AG09309 (cell line): ENCODE data around the gene PCYT1A.
A peak's percentile ranks its signal among the peaks of the same experiment; 100 is the strongest.
"Not testable (repeated sequence)": the region's sequence is repeated elsewhere in the genome, so short reads cannot be mapped to it uniquely, and the experiment has no call there.

Experiments used
- DNase-seq: peaks from one replicate; pipeline ENCODE4 v3.0.0-alpha.2; 2010; ENCODE audit warnings: low read depth
- H3K4me3 ChIP-seq: 2 replicates; pipeline ENCODE4 v1.5.1; 2011; ENCODE audit warnings: mild to moderate bottlenecking, low read depth, low read length, moderate library complexity; ENCODE audit not compliant: control insufficient read depth
- TF ChIP-seq, protein P1 (sequence below): IDR thresholded peaks from 2 replicates; pipeline ENCODE4 v1.5.1; 2011; ENCODE audit warnings: mild to moderate bottlenecking, low read depth, low read length, inconsistent platforms; ENCODE audit not compliant: insufficient read depth, control insufficient read depth; ENCODE audit errors: missing control alignments

The PCYT1A gene

DNA sequence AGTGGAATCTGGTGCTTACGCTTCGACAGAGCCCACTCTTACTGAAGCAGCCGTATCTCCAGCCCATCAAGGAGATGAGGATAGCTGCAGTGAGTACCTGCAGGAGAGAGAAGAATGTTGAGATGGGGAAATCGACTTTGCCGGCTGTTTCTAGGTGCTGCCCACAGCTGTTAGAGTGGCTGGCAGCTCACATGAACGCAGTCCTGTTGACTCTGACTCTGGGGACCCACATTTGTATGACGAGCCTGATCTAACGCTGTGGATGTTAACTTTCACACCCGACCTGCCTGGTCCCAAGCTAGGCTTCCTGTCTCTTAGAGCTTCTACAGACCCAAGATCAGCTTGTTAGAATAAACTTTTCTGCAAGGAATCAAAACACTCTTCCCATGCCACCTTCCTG lies 39.4 kb upstream of the PCYT1A start:
- TF ChIP-seq, protein P1, sequence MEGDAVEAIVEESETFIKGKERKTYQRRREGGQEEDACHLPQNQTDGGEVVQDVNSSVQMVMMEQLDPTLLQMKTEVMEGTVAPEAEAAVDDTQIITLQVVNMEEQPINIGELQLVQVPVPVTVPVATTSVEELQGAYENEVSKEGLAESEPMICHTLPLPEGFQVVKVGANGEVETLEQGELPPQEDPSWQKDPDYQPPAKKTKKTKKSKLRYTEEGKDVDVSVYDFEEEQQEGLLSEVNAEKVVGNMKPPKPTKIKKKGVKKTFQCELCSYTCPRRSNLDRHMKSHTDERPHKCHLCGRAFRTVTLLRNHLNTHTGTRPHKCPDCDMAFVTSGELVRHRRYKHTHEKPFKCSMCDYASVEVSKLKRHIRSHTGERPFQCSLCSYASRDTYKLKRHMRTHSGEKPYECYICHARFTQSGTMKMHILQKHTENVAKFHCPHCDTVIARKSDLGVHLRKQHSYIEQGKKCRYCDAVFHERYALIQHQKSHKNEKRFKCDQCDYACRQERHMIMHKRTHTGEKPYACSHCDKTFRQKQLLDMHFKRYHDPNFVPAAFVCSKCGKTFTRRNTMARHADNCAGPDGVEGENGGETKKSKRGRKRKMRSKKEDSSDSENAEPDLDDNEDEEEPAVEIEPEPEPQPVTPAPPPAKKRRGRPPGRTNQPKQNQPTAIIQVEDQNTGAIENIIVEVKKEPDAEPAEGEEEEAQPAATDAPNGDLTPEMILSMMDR: no peak
- no peak for DNase-seq
- no peak overlapping the region for H3K4me3 ChIP-seq

DNA sequence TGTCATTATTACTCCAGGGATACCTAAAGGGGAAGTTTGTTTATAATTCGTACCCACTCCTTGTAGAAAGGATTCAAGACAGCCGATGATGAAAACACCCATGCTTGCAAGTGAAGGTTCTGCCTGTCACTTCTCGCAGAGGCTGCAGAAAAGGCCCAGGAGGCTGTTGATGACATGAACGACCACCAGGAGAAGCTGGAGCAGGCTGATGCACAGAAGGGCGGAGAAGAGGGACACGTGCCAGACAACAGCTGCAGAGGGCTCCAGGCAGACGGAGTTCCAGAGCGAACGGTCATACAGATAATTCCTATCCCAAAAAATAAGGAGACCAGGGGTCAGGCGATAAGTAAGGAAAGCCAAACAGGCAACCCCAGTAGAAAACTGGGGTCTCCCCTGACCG lies 36.2 kb upstream of the PCYT1A start:
- no peak overlapping the region for H3K4me3 ChIP-seq
- TF ChIP-seq, protein P1: peak; percentile 20
- no peak for DNase-seq

- no peak overlapping the region for H3K4me3 ChIP-seq
- no peak for DNase-seq
- TF ChIP-seq, protein P1: no peak
These were observed 35.5 kb upstream of the PCYT1A start for GRCh38 chr3:196323016-196323415.

- no peak for DNase-seq
- no peak overlapping the region for H3K4me3 ChIP-seq
- TF ChIP-seq, protein P1: no peak
These were observed 33.6 kb upstream of the PCYT1A start for GRCh38 chr3:196321162-196321561.

DNA sequence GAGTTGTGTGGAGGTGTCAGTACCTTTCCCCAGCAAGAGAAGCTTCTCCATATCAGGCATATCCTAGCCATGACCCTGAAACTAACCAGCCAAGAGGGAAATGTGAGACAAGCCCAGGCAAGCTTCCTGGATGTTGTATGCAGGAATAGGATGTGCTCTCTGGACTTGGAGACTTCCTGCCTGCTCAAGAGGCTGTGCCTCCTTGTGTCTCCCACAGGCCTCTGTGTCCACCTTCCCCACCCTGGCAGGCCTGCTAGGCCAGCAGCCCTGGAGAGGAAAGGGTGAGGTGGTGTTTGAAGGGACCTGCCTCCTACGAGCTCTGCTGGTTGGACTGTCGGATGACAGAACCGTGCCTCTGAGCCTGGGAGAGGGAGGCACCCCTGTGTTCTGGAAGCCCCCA lies 32.6 kb upstream of the PCYT1A start:
- H3K4me3 ChIP-seq: no peak overlapping the region
- DNase-seq: no peak
- TF ChIP-seq, protein P1: no peak

GRCh38 chr3:196317687-196318467 lies 30.4 kb upstream of the PCYT1A start, which contains the start of gene DYNLT2B:
TSS of gene DYNLT2B (minus strand) at chr3:196318240. CDS start at chr3:196318152, 88 bp downstream.
- TF ChIP-seq, protein P1: no peak
- H3K4me3 ChIP-seq: peak within 1 kb of the TSS; percentile 64
- peak; percentile 43 for DNase-seq

DNA sequence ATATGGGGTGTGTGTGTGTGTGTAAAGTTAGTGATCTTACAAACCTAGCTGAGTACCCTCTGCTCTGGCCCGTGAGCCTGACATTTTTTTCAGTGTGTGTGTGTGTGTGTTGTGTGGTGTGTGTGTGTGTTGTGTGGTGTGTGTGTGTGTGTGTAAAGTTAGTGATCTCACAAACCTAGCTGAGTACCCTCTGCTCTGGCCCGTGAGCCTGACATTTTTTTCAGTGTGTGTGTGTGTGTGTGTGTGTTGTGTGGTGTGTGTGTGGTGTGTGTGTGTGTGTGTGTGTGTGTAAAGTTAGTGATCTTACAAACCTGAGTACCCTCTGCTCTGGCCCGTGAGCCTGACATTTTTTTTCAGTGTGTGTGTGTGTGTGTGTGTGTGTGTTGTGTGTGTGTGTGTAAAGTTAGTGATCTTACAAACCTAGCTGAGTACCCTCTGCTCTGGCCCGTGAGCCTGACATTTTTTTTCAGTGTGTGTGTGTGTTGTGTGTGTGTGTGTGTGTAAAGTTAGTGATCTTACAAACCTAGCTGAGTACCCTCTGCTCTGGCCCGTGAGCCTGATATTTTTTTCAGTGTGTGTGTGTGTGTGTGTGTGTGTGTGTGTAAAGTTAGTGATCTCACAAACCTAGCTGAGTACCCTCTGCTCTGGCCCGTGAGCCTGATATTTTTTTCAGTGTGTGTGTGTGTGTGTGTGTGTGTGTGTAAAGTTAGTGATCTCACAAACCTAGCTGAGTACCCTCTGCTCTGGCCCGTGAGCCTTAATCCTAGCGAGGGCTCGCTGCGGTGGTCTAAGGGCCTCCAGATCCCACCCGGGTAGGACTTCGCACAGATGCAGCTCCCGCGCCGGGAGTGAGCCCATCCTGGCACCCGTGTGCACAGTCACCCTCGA lies 29.5 kb upstream of the PCYT1A start:
- H3K4me3 ChIP-seq: peak overlapping the region; percentile 64
- not testable (repeated sequence) for DNase-seq
